ENCODE data around the gene TMEM255A.

DNA sequence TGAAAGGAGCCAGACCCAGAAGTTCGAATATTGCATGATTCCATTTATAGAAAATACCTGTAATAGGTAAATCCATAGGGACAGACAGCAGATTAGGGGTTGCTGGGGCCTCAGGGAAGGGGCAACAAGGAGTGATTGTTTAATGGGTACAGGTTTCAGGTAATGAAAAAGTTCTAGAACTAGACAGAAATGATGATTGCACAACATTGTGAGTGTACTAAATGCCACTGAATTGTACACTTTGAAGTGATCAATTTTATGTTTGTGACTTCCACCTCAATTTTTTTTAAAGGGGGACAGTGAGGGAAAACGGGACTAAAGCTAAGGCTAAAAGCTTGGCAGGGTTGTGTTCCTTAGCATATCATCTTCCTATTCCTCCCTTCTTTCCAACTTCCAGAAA, 37.1 kb downstream of the TMEM255A start:
- TF ChIP-seq, protein P1, sequence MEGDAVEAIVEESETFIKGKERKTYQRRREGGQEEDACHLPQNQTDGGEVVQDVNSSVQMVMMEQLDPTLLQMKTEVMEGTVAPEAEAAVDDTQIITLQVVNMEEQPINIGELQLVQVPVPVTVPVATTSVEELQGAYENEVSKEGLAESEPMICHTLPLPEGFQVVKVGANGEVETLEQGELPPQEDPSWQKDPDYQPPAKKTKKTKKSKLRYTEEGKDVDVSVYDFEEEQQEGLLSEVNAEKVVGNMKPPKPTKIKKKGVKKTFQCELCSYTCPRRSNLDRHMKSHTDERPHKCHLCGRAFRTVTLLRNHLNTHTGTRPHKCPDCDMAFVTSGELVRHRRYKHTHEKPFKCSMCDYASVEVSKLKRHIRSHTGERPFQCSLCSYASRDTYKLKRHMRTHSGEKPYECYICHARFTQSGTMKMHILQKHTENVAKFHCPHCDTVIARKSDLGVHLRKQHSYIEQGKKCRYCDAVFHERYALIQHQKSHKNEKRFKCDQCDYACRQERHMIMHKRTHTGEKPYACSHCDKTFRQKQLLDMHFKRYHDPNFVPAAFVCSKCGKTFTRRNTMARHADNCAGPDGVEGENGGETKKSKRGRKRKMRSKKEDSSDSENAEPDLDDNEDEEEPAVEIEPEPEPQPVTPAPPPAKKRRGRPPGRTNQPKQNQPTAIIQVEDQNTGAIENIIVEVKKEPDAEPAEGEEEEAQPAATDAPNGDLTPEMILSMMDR (IDR thresholded peaks at IDR 0.05): no peak
- no peak for TF ChIP-seq POLR2A (IDR thresholded peaks at IDR 0.05)
